ENCODE data around the gene C1QTNF12.

C1QTNF12 gene

GRCh38 chr1:1200876-1201810 is 45.4 kb downstream of the C1QTNF12 start:
- TF ChIP-seq, protein P1, sequence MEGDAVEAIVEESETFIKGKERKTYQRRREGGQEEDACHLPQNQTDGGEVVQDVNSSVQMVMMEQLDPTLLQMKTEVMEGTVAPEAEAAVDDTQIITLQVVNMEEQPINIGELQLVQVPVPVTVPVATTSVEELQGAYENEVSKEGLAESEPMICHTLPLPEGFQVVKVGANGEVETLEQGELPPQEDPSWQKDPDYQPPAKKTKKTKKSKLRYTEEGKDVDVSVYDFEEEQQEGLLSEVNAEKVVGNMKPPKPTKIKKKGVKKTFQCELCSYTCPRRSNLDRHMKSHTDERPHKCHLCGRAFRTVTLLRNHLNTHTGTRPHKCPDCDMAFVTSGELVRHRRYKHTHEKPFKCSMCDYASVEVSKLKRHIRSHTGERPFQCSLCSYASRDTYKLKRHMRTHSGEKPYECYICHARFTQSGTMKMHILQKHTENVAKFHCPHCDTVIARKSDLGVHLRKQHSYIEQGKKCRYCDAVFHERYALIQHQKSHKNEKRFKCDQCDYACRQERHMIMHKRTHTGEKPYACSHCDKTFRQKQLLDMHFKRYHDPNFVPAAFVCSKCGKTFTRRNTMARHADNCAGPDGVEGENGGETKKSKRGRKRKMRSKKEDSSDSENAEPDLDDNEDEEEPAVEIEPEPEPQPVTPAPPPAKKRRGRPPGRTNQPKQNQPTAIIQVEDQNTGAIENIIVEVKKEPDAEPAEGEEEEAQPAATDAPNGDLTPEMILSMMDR (IDR thresholded peaks at IDR 0.05; ENCODE audit: low read length, missing control alignments) = no peak
- peak overlapping the region; percentile 12 for H3K4me3 ChIP-seq (replicated peaks; ENCODE audit: low read depth, low read length)
- peak; percentile 63 for DNase-seq (ENCODE audit: low read depth)

DNA sequence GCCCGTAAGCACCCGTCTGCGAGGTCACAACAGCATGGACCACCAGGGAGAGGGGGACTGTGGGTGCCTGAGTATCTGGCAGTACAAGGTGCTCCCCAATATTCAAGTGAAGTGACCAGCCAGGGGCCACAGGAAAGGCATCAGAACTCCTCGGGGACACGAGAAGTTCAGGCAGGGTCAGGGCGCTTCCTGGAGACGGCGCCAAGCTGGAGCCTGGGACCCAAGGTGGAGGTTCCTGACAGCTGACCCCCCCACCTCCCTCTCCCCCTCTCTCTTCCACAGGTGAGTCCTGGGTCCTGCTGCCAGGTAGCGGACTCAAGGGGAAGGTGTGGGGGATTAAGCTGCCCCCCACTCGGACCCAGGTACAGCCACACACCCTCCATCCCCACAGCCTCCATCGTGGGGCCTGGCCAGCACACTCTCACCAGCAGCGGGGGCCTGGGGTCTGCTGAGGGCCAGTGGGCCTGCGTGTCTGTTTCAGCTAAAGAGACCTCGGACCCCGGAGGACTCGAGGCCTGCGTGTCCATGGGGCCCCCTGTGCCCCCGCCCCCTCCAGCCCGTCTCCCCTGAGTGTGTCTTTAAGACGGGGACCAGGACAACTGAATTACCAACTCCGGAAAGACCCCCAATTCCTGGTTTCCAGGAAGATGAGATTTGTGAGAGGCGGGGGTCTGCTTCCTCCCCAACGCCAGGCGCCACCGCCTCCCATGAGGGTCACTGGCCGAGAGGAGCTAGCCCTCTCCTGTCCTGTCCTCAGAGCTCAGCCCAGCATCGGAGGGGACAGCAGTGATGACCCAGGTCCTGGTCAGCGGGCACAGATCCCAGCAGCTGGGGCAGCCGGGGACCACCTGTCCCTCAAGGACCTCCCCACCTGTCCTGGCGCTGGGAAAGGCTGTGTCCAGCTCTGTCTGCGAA is 46.3 kb downstream of the C1QTNF12 start:
- H3K4me3 ChIP-seq (replicated peaks; ENCODE audit: low read depth, low read length) = no peak overlapping the region
- TF ChIP-seq, protein P1 (IDR thresholded peaks at IDR 0.05; ENCODE audit: low read length, missing control alignments) = no peak
- DNase-seq (ENCODE audit: low read depth) = no peak

DNA sequence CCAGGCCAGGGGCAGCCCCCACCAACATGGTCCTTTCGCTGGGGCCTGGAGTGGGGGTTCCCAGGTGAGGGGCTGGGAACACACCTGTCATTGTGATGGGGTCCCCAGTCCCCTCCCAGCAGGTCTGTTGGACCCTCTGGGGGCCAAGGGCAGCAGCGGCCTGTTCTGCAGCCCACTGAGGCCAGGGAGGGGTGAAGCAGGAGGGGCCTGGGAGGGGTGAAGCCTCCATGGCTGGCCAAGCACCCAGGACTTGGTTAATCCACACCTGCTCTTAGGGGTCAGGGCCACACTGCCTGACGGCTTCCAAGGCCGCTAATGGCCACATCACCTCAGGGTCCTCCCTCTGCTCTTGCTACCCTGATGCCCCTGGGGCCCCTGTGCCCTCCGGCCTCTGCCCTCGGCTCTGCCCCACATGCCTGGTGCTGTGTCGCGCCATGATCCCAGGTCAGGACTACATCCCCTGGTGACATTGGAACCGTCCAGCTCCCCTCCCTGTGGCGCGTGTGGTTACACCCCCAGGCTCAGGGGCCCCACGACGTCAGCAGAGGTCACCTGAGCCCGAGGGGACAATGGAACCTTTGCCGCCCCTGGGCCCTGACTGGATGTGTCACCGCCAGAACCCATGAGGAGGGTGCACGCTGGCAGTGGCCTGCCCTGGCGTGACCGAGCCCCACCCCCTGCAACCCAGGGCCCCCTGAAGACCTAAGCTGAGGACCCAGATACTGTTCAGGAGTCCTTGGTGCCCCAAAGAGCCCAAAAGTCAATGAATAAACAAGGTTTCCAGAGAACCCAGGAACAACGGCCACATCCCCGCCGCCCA is 47.2 kb downstream of the C1QTNF12 start:
- DNase-seq (ENCODE audit: low read depth) = no peak
- TF ChIP-seq, protein P1 (IDR thresholded peaks at IDR 0.05; ENCODE audit: low read length, missing control alignments) = no peak
- no peak overlapping the region for H3K4me3 ChIP-seq (replicated peaks; ENCODE audit: low read depth, low read length)

GRCh38 chr1:1198423-1199140 is 47.9 kb downstream of the C1QTNF12 start:
- no peak for DNase-seq (ENCODE audit: low read depth)
- H3K4me3 ChIP-seq (replicated peaks; ENCODE audit: low read depth, low read length) = no peak overlapping the region
- TF ChIP-seq, protein P1 (IDR thresholded peaks at IDR 0.05; ENCODE audit: low read length, missing control alignments) = no peak

GRCh38 chr1:1197551-1198422 is 48.7 kb downstream of the C1QTNF12 start:
- no peak overlapping the region for H3K4me3 ChIP-seq (replicated peaks; ENCODE audit: low read depth, low read length)
- DNase-seq (ENCODE audit: low read depth) = no peak
- TF ChIP-seq, protein P1 (IDR thresholded peaks at IDR 0.05; ENCODE audit: low read length, missing control alignments) = no peak

Data from fibroblast of pulmonary artery (primary cell).